Left lobe of liver (tissue), 2 donors: Measurements from ENCODE around the gene UBE2D2. TPM values are rescaled to one million over a fixed set of nuclear protein-coding genes. Genes with fewer than 3 reads are reported as not detected.

ENCODE experiments used
- ATAC-seq: fragments of 200-7000 bp; cut with Tn5 transposase; one replicate; pipeline ENCODE4 v1.9.1; 2020; ENCODE audit warnings: mild to moderate bottlenecking, moderate library complexity
- DNase-seq: peaks from one replicate; pipeline ENCODE4 v3.0.0-alpha.2; 2020; ENCODE audit warnings: low spot score
- total RNA-seq: library from RNA; stranded (reverse); gene quantifications from one replicate; pipeline ENCODE4 v1.2.1, GENCODE V29; 2021
- donor health status: DM: no; HTN: no; CAD: no; lungs with moderate emphysema.
- donor health status: DM: no; HTN: yes; CAD: no.

Gene UBE2D2
- total RNA-seq, 1 donor from 2014 or later: 34.4 TPM

GRCh38 chr5:139658928-139659667 lies 98.0 kb downstream of the UBE2D2 start:
- ATAC-seq (peak; percentile 1), DNase-seq (no peak)

GRCh38 chr5:139659695-139660101 lies 98.6 kb downstream of the UBE2D2 start:
- ATAC-seq (no peak), DNase-seq (no peak)

- ATAC-seq: peak; percentile 61
- peak; percentile 88 for DNase-seq
Measured at GRCh38 chr5:139660105-139660922, 99.2 kb downstream of the UBE2D2 start.

- ATAC-seq: no peak
- no peak for DNase-seq
Measured at GRCh38 chr5:139660923-139661814, 100.0 kb downstream of the UBE2D2 start.

GRCh38 chr5:139662617-139663016 lies 101.5 kb downstream of the UBE2D2 start:
- no peak for ATAC-seq
- no peak for DNase-seq

- DNase-seq (no peak), ATAC-seq (no peak)
Measured at GRCh38 chr5:139663207-139664085, 102.3 kb downstream of the UBE2D2 start.

GRCh38 chr5:139664086-139664693 lies 103.1 kb downstream of the UBE2D2 start:
- ATAC-seq: peak; percentile 13
- peak; percentile 68 for DNase-seq

GRCh38 chr5:139664727-139665351 lies 103.7 kb downstream of the UBE2D2 start:
- DNase-seq (peak; percentile 70), ATAC-seq (peak; percentile 46)

GRCh38 chr5:139665626-139666025 lies 104.5 kb downstream of the UBE2D2 start:
- DNase-seq (peak; percentile 90), ATAC-seq (peak; percentile 64)

- no peak for ATAC-seq
- no peak for DNase-seq
Measured at GRCh38 chr5:139666551-139666950, 105.4 kb downstream of the UBE2D2 start.

- DNase-seq: no peak
- ATAC-seq: no peak
Measured at GRCh38 chr5:139667001-139667729, 106.0 kb downstream of the UBE2D2 start.

GRCh38 chr5:139667730-139668063 lies 106.6 kb downstream of the UBE2D2 start:
- ATAC-seq: no peak
- DNase-seq: no peak

- DNase-seq (no peak), ATAC-seq (peak; percentile 32)
Measured at GRCh38 chr5:139668064-139668880, 107.1 kb downstream of the UBE2D2 start.

- no peak for ATAC-seq
- DNase-seq: no peak
Measured at GRCh38 chr5:139668924-139669661, 108.0 kb downstream of the UBE2D2 start.

GRCh38 chr5:139669662-139670368 lies 108.7 kb downstream of the UBE2D2 start:
- DNase-seq (no peak), ATAC-seq (peak; percentile 2)

GRCh38 chr5:139670369-139671095 lies 109.4 kb downstream of the UBE2D2 start:
- DNase-seq: no peak
- no peak for ATAC-seq
